IMR-90 (cell line): ENCODE data around the gene BRI3BP. TPM values are rescaled to one million over a fixed set of nuclear protein-coding genes. Genes with fewer than 3 reads are reported as not detected.

Experiments
- ATAC-seq: fragments of 200-7000 bp; cut with Tn5 transposase; 2 replicates; pipeline ENCODE4 v1.9.1; 2020; ENCODE audit warnings: low read depth, mild to moderate bottlenecking, moderate library complexity
- BruUV-seq: library from RNA; stranded (reverse); fragments of 400-500 nt; replicated peaks from 2 replicates; lab custom pipeline; 2021; lab: Mats Ljungman, UMichigan
- CTCF ChIA-PET: fragments of 300-600 bp; formaldehyde crosslinking; extraction: SDS; loops from one replicate; lab custom pipeline; 2021; ENCODE audit warnings: antibody characterized with exemption; lab: Yijun Ruan, JAX
- POLR2A ChIA-PET: fragments of 300-600 bp; sonication (Branson Sonifier 250); formaldehyde crosslinking; loops from one replicate; lab custom pipeline; 2022; ENCODE audit warnings: antibody characterized with exemption; ENCODE audit not compliant: unreplicated experiment; lab: Charles Lee
- DNase-seq: peaks from one replicate; pipeline ENCODE4 v3.0.0; 2013
- H2AFZ ChIP-seq: replicated peaks from 2 replicates; pipeline ENCODE3; 2013; ENCODE audit warnings: low read length, mild to moderate bottlenecking; ENCODE audit not compliant: poor library complexity
- H2AK5ac ChIP-seq: 2 replicates; pipeline ENCODE4 v1.6.1; 2013; ENCODE audit warnings: low read depth, low read length, inconsistent platforms
- H2AK9ac ChIP-seq: replicated peaks from 2 replicates; pipeline ENCODE3; 2013; ENCODE audit warnings: mild to moderate bottlenecking, low read depth, low read length, moderate library complexity; ENCODE audit not compliant: poor library complexity
- H2BK120ac ChIP-seq: 2 replicates; pipeline ENCODE4 v1.6.1; 2013; ENCODE audit warnings: low read depth, low read length, inconsistent platforms
- H2BK15ac ChIP-seq: 3 replicates; pipeline ENCODE4 v1.6.1; 2013; ENCODE audit warnings: low read depth, low read length, inconsistent platforms
- H2BK20ac ChIP-seq: 2 replicates; pipeline ENCODE4 v1.6.1; 2013; ENCODE audit warnings: low read depth, mild to moderate bottlenecking, inconsistent platforms, low read length, moderate library complexity
- H2BK5ac ChIP-seq: 2 replicates; pipeline ENCODE4 v1.6.1; 2013; ENCODE audit warnings: mild to moderate bottlenecking, low read depth, low read length, inconsistent platforms; ENCODE audit not compliant: poor library complexity, severe bottlenecking
- H3K14ac ChIP-seq: replicated peaks from 2 replicates; pipeline ENCODE4 v1.6.1; 2013; ENCODE audit warnings: low read depth, low read length, inconsistent platforms
- H3K18ac ChIP-seq: 2 replicates; pipeline ENCODE4 v1.6.1; 2013; ENCODE audit warnings: low read depth, low read length, control low read depth
- H3K23ac ChIP-seq: 2 replicates; pipeline ENCODE4 v1.6.1; 2013; ENCODE audit warnings: low read depth, low read length, inconsistent platforms
- H3K27ac ChIP-seq: 2 replicates; pipeline ENCODE4 v1.5.1; 2013; ENCODE audit warnings: mild to moderate bottlenecking, control low read depth, low read length; ENCODE audit not compliant: insufficient read depth
- H3K27me3 ChIP-seq: 2 replicates; pipeline ENCODE4 v1.6.1; 2013; ENCODE audit warnings: low read length; ENCODE audit not compliant: control insufficient read depth, insufficient read depth
- H3K36me3 ChIP-seq: 2 replicates; pipeline ENCODE4 v1.6.1; 2013; ENCODE audit warnings: low read length, mixed read lengths; ENCODE audit not compliant: control insufficient read depth, insufficient read depth
- H3K4ac ChIP-seq: 2 replicates; pipeline ENCODE4 v1.6.1; 2013; ENCODE audit warnings: low read depth, low read length, inconsistent platforms
- H3K4me1 ChIP-seq: 2 replicates; pipeline ENCODE4 v1.6.1; 2013; ENCODE audit warnings: low read length, mixed read lengths; ENCODE audit not compliant: control insufficient read depth, insufficient read depth
- H3K4me2 ChIP-seq: 2 replicates; pipeline ENCODE4 v1.6.1; 2013; ENCODE audit warnings: low read depth, mild to moderate bottlenecking, control low read depth, low read length, moderate library complexity
- H3K4me3 ChIP-seq: 2 replicates; pipeline ENCODE4 v1.5.1; 2013; ENCODE audit warnings: low read depth, mild to moderate bottlenecking, control low read depth, low read length, moderate library complexity; ENCODE audit not compliant: insufficient read depth
- H3K56ac ChIP-seq: 2 replicates; pipeline ENCODE4 v1.6.1; 2013; ENCODE audit warnings: low read length, inconsistent platforms; ENCODE audit not compliant: insufficient read depth; ENCODE audit errors: extremely low read depth
- H3K79me1 ChIP-seq, 2 experiments: 2 replicates each; pipeline ENCODE4 v1.6.1; 2013; ENCODE audit warnings: low read length in 2 of 2, inconsistent platforms in 1 of 2, low read depth in 1 of 2
- H3K9ac ChIP-seq: 2 replicates; pipeline ENCODE4 v1.6.1; 2013; ENCODE audit warnings: low read depth, low read length, control low read depth
- H3K9me1 ChIP-seq: 2 replicates; pipeline ENCODE4 v1.6.1; 2013; ENCODE audit warnings: low read length, inconsistent platforms; ENCODE audit not compliant: insufficient read depth
- H3K9me3 ChIP-seq: 2 replicates; pipeline ENCODE4 v1.6.1; 2013; ENCODE audit warnings: low read length; ENCODE audit not compliant: control insufficient read depth, insufficient read depth
- H4K20me1 ChIP-seq: 2 replicates; pipeline ENCODE4 v1.6.1; 2013; ENCODE audit warnings: low read length, inconsistent platforms; ENCODE audit not compliant: insufficient read depth
- H4K5ac ChIP-seq: 2 replicates; pipeline ENCODE4 v1.6.1; 2013; ENCODE audit warnings: mild to moderate bottlenecking, low read depth, low read length, control low read depth
- H4K8ac ChIP-seq, 2 experiments: 2 replicates each; pipeline ENCODE4 v1.6.1; 2013; ENCODE audit warnings: low read depth in 2 of 2, low read length in 2 of 2, control low read depth in 1 of 2, inconsistent platforms in 1 of 2
- H4K91ac ChIP-seq: 2 replicates; pipeline ENCODE4 v1.6.1; 2013; ENCODE audit warnings: low read depth, low read length, inconsistent platforms; ENCODE audit not compliant: insufficient read depth
- BHLHE40 ChIP-seq: fragments of 150-350 bp; IDR thresholded peaks from 2 replicates; pipeline ENCODE4 v1.6.1; 2016; ENCODE audit warnings: mild to moderate bottlenecking, low read depth, low read length
- CEBPB ChIP-seq: IDR thresholded peaks from 2 replicates; pipeline ENCODE4 v1.6.1; 2012; ENCODE audit warnings: low read depth, low read length, improper control_type of control experiment
- CHD1 ChIP-seq: IDR thresholded peaks from 2 replicates; pipeline ENCODE4 v1.6.1; 2012; ENCODE audit warnings: low read depth, low read length, improper control_type of control experiment
- CTCF ChIP-seq: conservative IDR thresholded peaks from 2 replicates; pipeline ENCODE4 v1.5.1; 2012; ENCODE audit warnings: mild to moderate bottlenecking, low read depth, low read length, improper control_type of control experiment
- ELK1 ChIP-seq: fragments of 150-350 bp; IDR thresholded peaks from 2 replicates; pipeline ENCODE4 v1.6.1; 2016; ENCODE audit warnings: low read depth, mild to moderate bottlenecking, low read length, moderate library complexity, borderline replicate concordance
- FOS ChIP-seq: fragments of 150-350 bp; IDR thresholded peaks from 2 replicates; pipeline ENCODE4 v1.6.1; 2016; ENCODE audit warnings: low read depth, low read length
- MAFK ChIP-seq: IDR thresholded peaks from 2 replicates; pipeline ENCODE4 v1.6.1; 2012; ENCODE audit warnings: low read depth, low read length, improper control_type of control experiment
- MAZ ChIP-seq: IDR thresholded peaks from 2 replicates; pipeline ENCODE4 v1.6.1; 2012; ENCODE audit warnings: low read depth, mild to moderate bottlenecking, low read length, improper control_type of control experiment, moderate library complexity, borderline replicate concordance
- NFE2L2 ChIP-seq: fragments of 150-350 bp; IDR thresholded peaks from 2 replicates; pipeline ENCODE4 v1.6.1; 2016; ENCODE audit warnings: low read depth, mild to moderate bottlenecking, low read length
- POLR2A ChIP-seq: IDR thresholded peaks from 2 replicates; pipeline ENCODE4 v1.6.1; 2012; ENCODE audit warnings: mild to moderate bottlenecking, low read depth, low read length
- RAD21 ChIP-seq: IDR thresholded peaks from 2 replicates; pipeline ENCODE4 v1.6.1; 2012; ENCODE audit warnings: low read length, improper control_type of control experiment
- RCOR1 ChIP-seq: IDR thresholded peaks from 2 replicates; pipeline ENCODE4 v1.6.1; 2012; ENCODE audit warnings: mild to moderate bottlenecking, low read length, improper control_type of control experiment; ENCODE audit not compliant: insufficient replicate concordance
- RFX5 ChIP-seq: IDR thresholded peaks from 2 replicates; pipeline ENCODE4 v1.8.0; 2012; ENCODE audit warnings: low read depth, mild to moderate bottlenecking, low read length, moderate library complexity
- SMC3 ChIP-seq: fragments of 150-350 bp; IDR thresholded peaks from 2 replicates; pipeline ENCODE4 v1.6.1; 2016; ENCODE audit warnings: low read depth, mild to moderate bottlenecking, antibody characterized with exemption, low read length, moderate library complexity
- USF2 ChIP-seq: fragments of 150-350 bp; IDR thresholded peaks from 2 replicates; pipeline ENCODE4 v1.6.1; 2017; ENCODE audit warnings: mild to moderate bottlenecking, antibody characterized with exemption, low read length, low read depth
- WGBS, 2 experiments: methylation state at CpG; one replicate each; pipeline versions ENCODE4 v1.1.5 to v1.1.7; 2013; ENCODE audit warnings: missing lambda C conversion rate in 2 of 2; ENCODE audit not compliant: insufficient read length in 1 of 2; ENCODE audit errors: extremely low coverage in 2 of 2; 5-methylcytosine and 5-hydroxymethylcytosine counted together
- dilution Hi-C: fragments of 300-500 bp; cut with HindIII; formaldehyde crosslinking; loops from one replicate; pipeline ENCODE4 v1.14.3; 2018; ENCODE audit warnings: low sequenced_read_pairs; ENCODE audit not compliant: unreplicated experiment
- in situ Hi-C: fragments of 300-500 bp; cut with MboI; formaldehyde crosslinking; loops from 3 replicates; pipeline ENCODE4 v1.14.3; 2019; ENCODE audit warnings: low sequenced_read_pairs, inconsistent platforms, mixed read lengths
- intact Hi-C: fragments of 100-400 bp; cut with micrococcal nuclease; formaldehyde crosslinking; loops from 2 replicates; pipeline ENCODE4 v1.10.0; 2022
- polyA plus RNA-seq, 3 experiments: library from polyadenylated mRNA; depleted of rRNA; stranded (reverse); fragments of >200 nt; gene quantifications; 2 replicates each; pipeline ENCODE4 v1.2.3, GENCODE V29; 2012; ENCODE audit warnings: low replicate concordance in 1 of 3
- total RNA-seq: library from RNA; depleted of rRNA; stranded (reverse); fragments of >200 nt; gene quantifications from 2 replicates; pipeline ENCODE4 v1.2.3, GENCODE V29; 2012

Gene BRI3BP
- total and polyA plus RNA-seq, 2 of the 4 experiments (the other 2 are of a cell fraction): 2.5 to 2.8 TPM

GRCh38 chr12:125021096-125021495, 27.7 kb downstream of the BRI3BP start:
- TF ChIP-seq CHD1 (no peak), FOS (no peak), CEBPB (no peak), RAD21 (no peak), MAZ (no peak), ELK1 (no peak), POLR2A (no peak), CTCF (no peak), NFE2L2 (no peak), MAFK (no peak), USF2 (no peak), BHLHE40 (no peak), SMC3 (no peak), RCOR1 (no peak), RFX5 (no peak)
- Histone ChIP-seq H3K9me3 (peaks cover 2% of the 10 kb centered on the region; the same call in 1 of the 2 replicates), H2AK5ac (no peak overlapping the region), H3K4me1 (no peaks in the 10 kb centered on the region), H4K5ac (no peak overlapping the region), H2AFZ (no peak overlapping the region), H3K4me3 (no peak overlapping the region), H4K20me1 (no peaks in the 10 kb centered on the region), H3K14ac (no peak overlapping the region), H3K18ac (no peak overlapping the region), H3K27me3 (no peaks in the 10 kb centered on the region), H2BK20ac (no peak overlapping the region), H4K91ac (no peak overlapping the region), H3K9ac (no peak overlapping the region), H4K8ac (no peak overlapping the region), H2BK120ac (no peak overlapping the region), H3K4ac (no peak overlapping the region), H2BK15ac (no peak overlapping the region), H3K23ac (no peak overlapping the region), H3K4me2 (no peak overlapping the region), H2BK5ac (no peak overlapping the region), H3K79me1 (no peaks in the 10 kb centered on the region), H3K27ac (no peak overlapping the region), H3K36me3 (peaks cover 2% of the 10 kb centered on the region; the same call in 1 of the 2 replicates), H3K9me1 (peaks cover 7% of the 10 kb centered on the region; the same call in 1 of the 2 replicates), H2AK9ac (no peak overlapping the region), H3K56ac (no peak overlapping the region)
- BruUV-seq: no TSS peak
- intact Hi-C loops: no loop called here
- dilution Hi-C loops: no loop called here
- WGBS, 2 experiments: 100% methylated on average over 8 of the region's 9 CpGs; no CpG with 5 or more reads in 1 of the 2 experiments
- ChIA-PET CTCF (no interaction called here), POLR2A (no interaction called here)
- DNase-seq: no peak
- ATAC-seq: no peak
- in situ Hi-C loops: no loop called here
